RWPE2 (cell line): ENCODE data around the gene ACOX1.

Experiments
- ATAC-seq: fragments of 200-7000 bp; cut with Tn5 transposase; 3 replicates; pipeline ENCODE4 v1.9.1; 2021; ENCODE audit warnings: low read depth
- DNase-seq: peaks from one replicate; pipeline ENCODE4 v3.0.0-alpha.2; 2020; ENCODE audit warnings: low spot score
- H3K27ac ChIP-seq: fragments of 450-650 bp; 2 replicates; pipeline ENCODE4 v1.5.1; 2017; ENCODE audit warnings: mild to moderate bottlenecking; ENCODE audit not compliant: poor library complexity, severe bottlenecking
- H3K27me3 ChIP-seq: fragments of 250-450 bp; sonication (Bioruptor Pico); 2 replicates; pipeline ENCODE4 v1.5.1; 2021; ENCODE audit warnings: mild to moderate bottlenecking, moderate library complexity; ENCODE audit not compliant: insufficient read depth, poor library complexity, severe bottlenecking
- H3K36me3 ChIP-seq: fragments of 250-450 bp; sonication (Bioruptor Pico); 2 replicates; pipeline ENCODE4 v1.5.1; 2020; ENCODE audit warnings: low read depth, mild to moderate bottlenecking, moderate library complexity
- H3K4me1 ChIP-seq: fragments of 250-450 bp; sonication (Bioruptor Pico); 2 replicates; pipeline ENCODE4 v1.5.1; 2021; ENCODE audit warnings: mild to moderate bottlenecking, moderate library complexity; ENCODE audit not compliant: insufficient read depth, poor library complexity, severe bottlenecking
- H3K4me3 ChIP-seq: fragments of 250-450 bp; sonication (Bioruptor Pico); 2 replicates; pipeline ENCODE4 v1.5.1; 2021; ENCODE audit warnings: mild to moderate bottlenecking, moderate library complexity; ENCODE audit not compliant: severe bottlenecking
- H3K9me3 ChIP-seq: fragments of 250-450 bp; sonication (Bioruptor Pico); 2 replicates; pipeline ENCODE4 v1.5.1; 2021; ENCODE audit warnings: mild to moderate bottlenecking, moderate library complexity; ENCODE audit not compliant: severe bottlenecking
- TF ChIP-seq, protein P1 (sequence below): fragments of 450-650 bp; IDR thresholded peaks from one replicate; pipeline ENCODE4 v1.5.1; 2017; ENCODE audit warnings: mild to moderate bottlenecking, moderate library complexity; ENCODE audit not compliant: poor library complexity, severe bottlenecking

The ACOX1 gene

DNA sequence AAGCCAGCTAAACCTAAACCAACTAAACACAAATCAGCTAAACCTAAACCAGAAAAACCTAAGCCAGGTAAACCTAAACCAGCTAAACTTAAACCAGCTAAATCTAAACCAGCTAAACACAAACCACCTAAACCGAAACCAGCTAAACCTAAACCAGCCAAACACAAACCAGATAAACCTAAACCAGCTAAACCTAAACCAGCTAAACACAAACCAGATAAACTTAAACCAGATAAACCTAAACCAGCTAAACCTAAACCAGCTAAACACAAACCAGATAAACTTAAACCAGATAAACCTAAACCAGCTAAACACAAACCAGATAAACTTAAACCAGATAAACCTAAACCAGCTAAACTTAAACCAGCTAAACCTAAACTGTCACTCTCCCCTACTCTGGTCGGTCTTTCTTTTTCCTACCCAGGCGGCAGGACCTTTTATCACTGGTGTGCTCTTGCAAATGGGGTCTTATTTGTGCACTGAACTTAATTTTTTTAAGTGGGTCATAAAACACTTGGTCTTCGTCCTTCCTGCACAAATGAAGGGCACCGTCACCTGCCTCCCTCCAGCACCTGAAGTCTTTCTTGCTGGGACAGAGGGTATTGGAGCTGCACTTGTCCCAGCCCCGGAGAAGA is 41.0 kb upstream of the ACOX1 start:
- no peaks in the 10 kb centered on the region for H3K4me1 ChIP-seq

DNA sequence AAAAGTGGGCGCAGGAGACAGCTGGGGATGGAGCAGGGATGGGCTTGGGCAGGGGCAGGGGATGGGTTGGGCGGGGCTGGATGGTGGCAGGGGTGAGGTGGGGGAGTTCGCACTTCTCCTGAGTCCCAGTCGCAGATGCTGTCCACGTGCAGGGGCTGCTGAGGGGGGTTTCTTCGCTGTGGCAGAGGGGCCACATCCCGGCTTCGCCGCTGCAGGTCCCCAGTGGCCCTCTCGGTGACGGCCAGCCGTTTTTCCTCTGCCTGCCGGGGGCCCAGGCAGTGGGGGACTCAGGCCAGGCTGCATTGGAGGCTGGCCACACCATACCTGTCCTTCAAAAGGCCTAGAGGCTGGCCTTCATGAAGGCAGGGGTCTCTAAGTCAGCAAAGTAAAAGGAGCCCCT is 39.8 kb upstream of the ACOX1 start:
- Histone ChIP-seq H3K36me3 (peaks cover 30% of the 10 kb centered on the region), H3K27ac (no peak overlapping the region), H3K4me1 (no peaks in the 10 kb centered on the region), H3K27me3 (no peaks in the 10 kb centered on the region), H3K9me3 (no peaks in the 10 kb centered on the region), H3K4me3 (no peak overlapping the region)
- TF ChIP-seq, protein P1, sequence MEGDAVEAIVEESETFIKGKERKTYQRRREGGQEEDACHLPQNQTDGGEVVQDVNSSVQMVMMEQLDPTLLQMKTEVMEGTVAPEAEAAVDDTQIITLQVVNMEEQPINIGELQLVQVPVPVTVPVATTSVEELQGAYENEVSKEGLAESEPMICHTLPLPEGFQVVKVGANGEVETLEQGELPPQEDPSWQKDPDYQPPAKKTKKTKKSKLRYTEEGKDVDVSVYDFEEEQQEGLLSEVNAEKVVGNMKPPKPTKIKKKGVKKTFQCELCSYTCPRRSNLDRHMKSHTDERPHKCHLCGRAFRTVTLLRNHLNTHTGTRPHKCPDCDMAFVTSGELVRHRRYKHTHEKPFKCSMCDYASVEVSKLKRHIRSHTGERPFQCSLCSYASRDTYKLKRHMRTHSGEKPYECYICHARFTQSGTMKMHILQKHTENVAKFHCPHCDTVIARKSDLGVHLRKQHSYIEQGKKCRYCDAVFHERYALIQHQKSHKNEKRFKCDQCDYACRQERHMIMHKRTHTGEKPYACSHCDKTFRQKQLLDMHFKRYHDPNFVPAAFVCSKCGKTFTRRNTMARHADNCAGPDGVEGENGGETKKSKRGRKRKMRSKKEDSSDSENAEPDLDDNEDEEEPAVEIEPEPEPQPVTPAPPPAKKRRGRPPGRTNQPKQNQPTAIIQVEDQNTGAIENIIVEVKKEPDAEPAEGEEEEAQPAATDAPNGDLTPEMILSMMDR, result no peak
- DNase-seq, result peak; percentile 45
- ATAC-seq, result no peak

More for the DNA sequence above, 41.0 kb upstream of the ACOX1 start:
- no peaks in the 10 kb centered on the region for H3K9me3 ChIP-seq
- DNase-seq (no peak), ATAC-seq (no peak)
- H3K27ac ChIP-seq, result no peak overlapping the region
- H3K4me3 ChIP-seq, result no peak overlapping the region
- H3K36me3 ChIP-seq, result peaks cover 19% of the 10 kb centered on the region
- TF ChIP-seq, protein P1, result no peak
- no peaks in the 10 kb centered on the region for H3K27me3 ChIP-seq

DNA sequence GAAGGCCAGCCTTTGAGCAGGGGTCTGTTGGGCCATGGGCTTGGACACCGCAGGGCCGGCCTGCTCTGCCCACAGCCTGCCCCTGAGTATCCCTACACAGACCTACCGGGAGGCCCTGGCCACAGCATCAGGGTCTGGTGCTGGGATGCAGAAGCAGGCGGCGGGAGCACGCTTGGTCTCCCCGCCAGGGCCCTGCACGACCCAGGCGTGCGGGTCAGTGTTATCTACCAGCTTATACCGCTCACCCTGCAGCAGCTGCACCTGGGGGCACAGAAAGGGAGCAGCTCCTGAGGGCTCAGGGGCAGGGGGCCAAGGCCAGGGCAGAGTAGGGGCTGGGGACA is 39.3 kb upstream of the ACOX1 start:
- no peaks in the 10 kb centered on the region for H3K4me1 ChIP-seq
- no peak overlapping the region for H3K27ac ChIP-seq
- no peaks in the 10 kb centered on the region for H3K9me3 ChIP-seq
- ATAC-seq, result no peak
- DNase-seq, result peak; percentile 63
- TF ChIP-seq, protein P1, result no peak
- H3K4me3 ChIP-seq, result no peak overlapping the region
- H3K27me3 ChIP-seq, result no peaks in the 10 kb centered on the region
- H3K36me3 ChIP-seq, result peaks cover 30% of the 10 kb centered on the region

DNA sequence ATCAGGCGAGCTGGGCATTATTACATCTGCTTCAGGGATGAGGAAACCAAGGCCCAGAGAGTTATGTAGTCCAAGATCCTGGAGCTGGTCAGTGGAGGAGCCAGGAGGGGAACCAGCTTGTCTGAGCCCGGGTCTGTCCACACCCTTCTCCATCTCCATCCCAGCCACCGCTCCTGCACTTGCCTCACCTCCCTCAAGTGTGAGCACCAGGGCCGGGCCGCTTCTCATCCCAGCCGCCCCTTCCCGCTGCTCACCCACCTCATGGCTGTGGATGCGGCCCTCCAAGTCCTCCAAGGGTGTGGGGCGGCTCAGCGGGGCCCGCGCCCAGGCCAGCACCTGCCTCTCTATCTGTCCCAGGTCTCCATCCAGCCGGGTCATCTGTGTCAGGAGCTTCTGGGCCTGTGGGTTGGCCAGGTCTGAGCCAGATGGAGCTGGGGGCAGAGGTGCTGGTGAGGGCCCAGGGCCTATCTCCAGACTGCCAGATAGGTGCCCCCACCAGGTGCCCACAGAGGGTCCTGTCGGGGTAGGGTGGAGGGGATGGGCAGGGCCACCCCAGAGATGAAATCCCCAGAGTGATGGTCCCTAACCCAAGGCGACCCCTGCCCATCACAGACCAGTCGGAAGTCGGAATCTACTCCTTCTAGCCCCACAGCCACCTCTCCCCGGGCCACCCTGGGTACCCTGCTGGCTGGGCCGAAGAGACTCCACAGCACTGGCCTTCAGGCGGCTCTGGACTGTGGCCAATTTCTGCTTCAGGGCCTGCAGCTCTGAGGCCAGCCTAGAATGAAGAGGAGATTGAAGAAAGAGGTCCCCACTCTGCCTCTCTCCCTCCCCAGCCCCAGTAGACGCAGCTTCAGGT is 38.7 kb upstream of the ACOX1 start:
- TF ChIP-seq, protein P1, result no peak
- Histone ChIP-seq H3K27ac (no peak overlapping the region), H3K27me3 (no peaks in the 10 kb centered on the region), H3K9me3 (no peaks in the 10 kb centered on the region), H3K36me3 (peaks cover 30% of the 10 kb centered on the region), H3K4me3 (no peak overlapping the region), H3K4me1 (no peaks in the 10 kb centered on the region)
- DNase-seq (peak; percentile 67), ATAC-seq (no peak)

DNA sequence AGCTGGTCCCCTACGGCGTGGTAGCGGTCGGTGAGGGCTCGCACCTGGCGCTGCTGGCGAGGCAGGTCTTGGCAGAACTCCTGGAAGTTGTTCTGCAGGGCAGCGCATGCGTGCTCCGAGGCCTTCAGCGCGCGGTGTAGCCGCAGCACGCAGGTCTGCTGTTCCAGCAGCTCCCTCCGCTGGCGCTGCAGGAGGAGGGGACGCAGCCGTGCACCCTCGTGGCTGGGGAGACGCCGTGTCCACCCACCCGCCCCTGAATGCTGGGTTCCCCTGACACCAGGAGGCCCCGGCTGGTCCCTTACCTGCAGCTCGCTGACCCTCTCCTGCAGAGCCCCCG is 35.9 kb upstream of the ACOX1 start:
- Histone ChIP-seq H3K27me3 (no peaks in the 10 kb centered on the region), H3K4me1 (no peaks in the 10 kb centered on the region), H3K36me3 (peaks cover 25% of the 10 kb centered on the region), H3K27ac (no peak overlapping the region), H3K4me3 (no peak overlapping the region), H3K9me3 (no peaks in the 10 kb centered on the region)
- DNase-seq, result peak; percentile 62
- TF ChIP-seq, protein P1, result no peak
- no peak for ATAC-seq
